Measurements from ENCODE around the gene AVL9. TPM values are rescaled to one million over a fixed set of nuclear protein-coding genes. Genes with fewer than 3 reads are reported as not detected.
A peak's percentile ranks its signal among the peaks of the same experiment; 100 is the strongest.
"Not testable (repeated sequence)": the region's sequence is repeated elsewhere in the genome, so short reads cannot be mapped to it uniquely, and the experiment has no call there.

Gene AVL9
- total and polyA plus RNA-seq, 5 experiments from 2014 or later = 10.4 to 45.3 (median 13.4) TPM

- POLR2A ChIA-PET, H3K9me3 Mint-ChIP-seq, DNase-seq, ATAC-seq, H3K27me3 Mint-ChIP-seq: not testable (repeated sequence)
- Mint-ChIP-seq H3K36me3 (peaks cover 0 to 20% (median 10%) of the 10 kb centered on the region in 3 donors), H3K4me3 (peak overlapping the region in 9 of 10 donors; percentile 12 to 58 (median 44)), H3K4me1 (peaks cover 22 to 76% (median 57%) of the 10 kb centered on the region in 4 donors), H3K27ac (peak overlapping the region in 7 of 10 donors; percentile 7 to 86 (median 46))
Measured at GRCh38 chr7:32500216-32500615, 4.9 kb downstream of the AVL9 start.

DNA sequence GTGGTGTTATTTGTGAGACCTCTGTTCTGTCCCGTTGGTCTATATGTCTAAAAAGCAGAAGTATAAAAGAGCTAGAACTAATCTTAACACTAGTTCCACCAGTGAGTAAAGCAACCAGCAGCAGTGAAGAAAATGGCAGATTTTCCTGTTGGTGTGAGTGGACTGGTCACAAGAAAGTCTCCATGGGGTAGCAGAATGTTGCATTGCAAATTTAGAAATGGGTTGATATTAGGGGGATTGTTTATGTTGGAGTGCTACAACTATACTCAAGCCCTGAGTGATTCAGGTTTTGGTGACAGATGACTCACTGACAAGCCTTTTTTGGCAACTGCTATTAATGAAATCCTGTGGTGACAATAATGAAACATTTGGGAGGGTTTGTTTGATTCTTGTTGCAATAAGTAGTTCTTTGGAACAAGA lies 5.6 kb downstream of the AVL9 start:
- H3K9me3 Mint-ChIP-seq = no peaks in the 10 kb centered on the region
- no peaks in the 10 kb centered on the region for H3K27me3 Mint-ChIP-seq
- H3K36me3 Mint-ChIP-seq = peaks cover 0 to 20% (median 10%) of the 10 kb centered on the region in 3 donors
- DNase-seq = no peak
- H3K4me3 Mint-ChIP-seq = peak overlapping the region in 9 of 10 donors; percentile 22 to 68 (median 52)
- POLR2A ChIA-PET = interaction anchor here (0.8 kb wide), 1 partner anchor 15 kb away, joined by 3 read pairs; no protein-coding TSS in a partner anchor
- ATAC-seq = no peak
- peaks cover 21 to 78% (median 57%) of the 10 kb centered on the region in 4 donors for H3K4me1 Mint-ChIP-seq
- H3K27ac Mint-ChIP-seq = peak overlapping the region in 9 of 10 donors; percentile 17 to 66 (median 57)

GRCh38 chr7:32501522-32501921 lies 6.2 kb downstream of the AVL9 start:
- no peak for DNase-seq
- Mint-ChIP-seq H3K27me3 (no peaks in the 10 kb centered on the region), H3K4me3 (peak overlapping the region in 9 of 10 donors; percentile 2 to 68 (median 48)), H3K36me3 (peaks cover 0 to 24% (median 10%) of the 10 kb centered on the region in 3 donors), H3K4me1 (peaks cover 18 to 76% (median 57%) of the 10 kb centered on the region in 4 donors), H3K9me3 (no peaks in the 10 kb centered on the region), H3K27ac (peak overlapping the region in 5 of 10 donors; percentile 17 to 66 (median 59))
- ATAC-seq = no peak
- POLR2A ChIA-PET = interaction anchor here (0.8 kb wide), 1 partner anchor 14 kb away, joined by 3 read pairs; no protein-coding TSS in a partner anchor

DNA sequence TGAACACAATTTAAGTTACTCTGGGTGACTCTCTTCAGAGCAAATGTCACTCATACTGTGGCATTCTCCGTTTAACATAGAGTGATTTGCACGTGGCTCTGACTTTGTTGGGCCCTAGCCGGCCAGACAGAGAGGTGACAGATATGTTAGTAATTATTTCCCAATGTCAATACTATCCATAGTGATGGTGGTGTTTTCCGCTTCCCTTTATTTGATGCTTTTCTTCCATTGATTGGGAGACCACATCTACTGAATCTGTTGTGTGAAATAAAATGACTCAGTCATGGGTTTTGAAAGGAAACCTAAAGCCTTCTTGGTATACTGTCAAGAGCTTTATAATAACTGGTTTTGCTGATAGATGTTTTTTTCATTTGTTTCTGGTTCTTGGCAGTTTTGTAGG lies 7.4 kb downstream of the AVL9 start:
- Mint-ChIP-seq H3K27ac (peak overlapping the region in 6 of 10 donors; percentile 2 to 68 (median 24)), H3K27me3 (no peaks in the 10 kb centered on the region), H3K9me3 (no peaks in the 10 kb centered on the region), H3K36me3 (peaks cover 0 to 27% (median 10%) of the 10 kb centered on the region in 3 donors), H3K4me1 (peaks cover 22 to 76% (median 56%) of the 10 kb centered on the region in 4 donors), H3K4me3 (peak overlapping the region in 9 of 10 donors; percentile 6 to 55 (median 43))
- ATAC-seq = no peak
- no peak for DNase-seq
- POLR2A ChIA-PET = no interaction called here

GRCh38 chr7:32506266-32507054 lies 11.2 kb downstream of the AVL9 start:
- H3K4me3 Mint-ChIP-seq = peak overlapping the region in 1 of 10 donors; percentile 39
- H3K36me3 Mint-ChIP-seq = peaks cover 0 to 19% (median 0%) of the 10 kb centered on the region in 3 donors
- H3K4me1 Mint-ChIP-seq = peaks cover 16 to 73% (median 66%) of the 10 kb centered on the region in 4 donors
- H3K27me3 Mint-ChIP-seq = no peaks in the 10 kb centered on the region
- peak overlapping the region in 3 of 10 donors; percentile 16 to 52 (median 41) for H3K27ac Mint-ChIP-seq
- DNase-seq (no peak), ATAC-seq (no peak)
- H3K9me3 Mint-ChIP-seq = no peaks in the 10 kb centered on the region
- POLR2A ChIA-PET = interaction anchor here (1.3 kb wide), 1 partner anchor 11 kb away, joined by 3 read pairs; the partner anchor contains the start of gene AVL9

- no peak for DNase-seq
- peaks cover 21 to 79% (median 70%) of the 10 kb centered on the region in 4 donors for H3K4me1 Mint-ChIP-seq
- H3K4me3 Mint-ChIP-seq = peak overlapping the region in 1 of 10 donors; percentile 20
- no peaks in the 10 kb centered on the region for H3K9me3 Mint-ChIP-seq
- H3K27me3 Mint-ChIP-seq = no peaks in the 10 kb centered on the region
- no peak for ATAC-seq
- H3K36me3 Mint-ChIP-seq = peaks cover 0 to 25% (median 0%) of the 10 kb centered on the region in 3 donors
- POLR2A ChIA-PET = interaction anchor here (1.3 kb wide), 1 partner anchor 12 kb away, joined by 3 read pairs; the partner anchor contains the start of gene AVL9
- peak overlapping the region in 1 of 10 donors; percentile 51 for H3K27ac Mint-ChIP-seq
Measured at GRCh38 chr7:32507414-32507813, 12.1 kb downstream of the AVL9 start.

- DNase-seq (no peak), ATAC-seq (no peak)
- Mint-ChIP-seq H3K4me3 (peak overlapping the region in 3 of 10 donors; percentile 5 to 61 (median 6)), H3K9me3 (no peaks in the 10 kb centered on the region), H3K27ac (peak overlapping the region in 7 of 10 donors; percentile 15 to 86 (median 72)), H3K27me3 (no peaks in the 10 kb centered on the region), H3K4me1 (peaks cover 49 to 94% (median 92%) of the 10 kb centered on the region in 4 donors), H3K36me3 (peaks cover 0 to 29% (median under 1%) of the 10 kb centered on the region in 3 donors)
- POLR2A ChIA-PET = no interaction called here
Measured at GRCh38 chr7:32511791-32512190, 16.5 kb downstream of the AVL9 start.

GRCh38 chr7:32513210-32513609 lies 17.9 kb downstream of the AVL9 start:
- H3K4me1 Mint-ChIP-seq = peaks cover 50 to 90% (median 85%) of the 10 kb centered on the region in 4 donors
- no peak for DNase-seq
- H3K9me3 Mint-ChIP-seq = peaks cover 0 to 3% (median 0%) of the 10 kb centered on the region in 9 donors
- H3K4me3 Mint-ChIP-seq = peak overlapping the region in 1 of 10 donors; percentile 28
- no peaks in the 10 kb centered on the region for H3K27me3 Mint-ChIP-seq
- ATAC-seq = no peak
- POLR2A ChIA-PET = no interaction called here
- H3K36me3 Mint-ChIP-seq = peaks cover 0 to 31% (median 7%) of the 10 kb centered on the region in 3 donors
- H3K27ac Mint-ChIP-seq = peak overlapping the region in 9 of 10 donors; percentile 49 to 91 (median 84)

- Mint-ChIP-seq H3K27me3 (no peaks in the 10 kb centered on the region), H3K36me3 (peaks cover 9 to 46% (median 25%) of the 10 kb centered on the region in 3 donors), H3K4me1 (peaks cover 53 to 72% (median 69%) of the 10 kb centered on the region in 4 donors), H3K4me3 (peak overlapping the region; percentile 23 to 89 (median 72)), H3K27ac (peak overlapping the region; percentile 74 to 96 (median 87)), H3K9me3 (peaks cover 0 to 12% (median 0%) of the 10 kb centered on the region in 9 donors)
- POLR2A ChIA-PET = interaction anchor here (0.9 to 1.0 kb wide), 2 partner anchors 15 to 26 kb away, joined by 3 read pairs; partner anchors contain the start of gene LSM5
- ATAC-seq (peak; percentile 93 to 97), DNase-seq (peak in 3 of 10 donors; percentile 16 to 48 (median 45))
Measured at GRCh38 chr7:32515890-32516550, 20.7 kb downstream of the AVL9 start.

- Mint-ChIP-seq H3K36me3 (peaks cover 9 to 47% (median 29%) of the 10 kb centered on the region in 3 donors), H3K27me3 (no peaks in the 10 kb centered on the region), H3K9me3 (peaks cover 0 to 13% (median 0%) of the 10 kb centered on the region in 9 donors), H3K4me1 (peaks cover 53 to 72% (median 68%) of the 10 kb centered on the region in 4 donors), H3K4me3 (peak overlapping the region in 1 of 10 donors; percentile 20), H3K27ac (peak overlapping the region in 9 of 10 donors; percentile 22 to 96 (median 87))
- ATAC-seq (no peak), DNase-seq (no peak)
- POLR2A ChIA-PET = interaction anchor here (1.0 kb wide), 1 partner anchor 26 kb away, joined by 3 read pairs; the partner anchor contains the start of gene LSM5
Measured at GRCh38 chr7:32516551-32517100, 21.3 kb downstream of the AVL9 start.

DNA sequence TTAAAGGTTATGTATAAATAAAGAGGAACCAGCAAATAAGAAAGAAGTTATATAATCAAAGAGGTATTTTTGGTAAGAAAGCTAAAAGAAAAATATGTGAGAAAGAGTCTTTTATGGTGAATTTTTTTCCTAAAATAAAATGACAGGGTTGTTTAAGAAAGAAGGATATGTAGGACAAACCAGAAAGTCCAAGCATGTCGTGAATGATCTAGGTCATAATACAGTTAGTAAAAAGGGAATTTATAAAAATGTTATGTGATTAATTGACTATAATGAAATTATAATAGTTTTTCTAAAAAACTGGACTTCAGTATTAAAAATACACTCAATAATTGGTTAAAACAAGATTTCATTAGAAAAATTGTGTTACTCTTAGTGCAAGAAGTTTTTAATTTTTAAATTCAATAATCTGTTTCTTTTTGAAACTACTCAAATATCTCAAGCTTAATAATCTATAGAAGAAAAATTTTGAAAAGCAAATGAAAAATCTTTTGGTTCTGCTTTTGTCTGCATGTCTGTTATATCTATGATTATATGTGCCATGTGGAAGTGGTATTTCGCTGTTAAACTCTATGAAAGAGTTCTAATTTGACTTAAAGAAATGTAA lies 23.3 kb downstream of the AVL9 start:
- DNase-seq = no peak
- ATAC-seq = no peak
- no peak overlapping the region for H3K27ac Mint-ChIP-seq
- H3K27me3 Mint-ChIP-seq = no peaks in the 10 kb centered on the region
- peaks cover 0 to 13% (median 0%) of the 10 kb centered on the region in 9 donors for H3K9me3 Mint-ChIP-seq
- POLR2A ChIA-PET = interaction anchor here (1.3 kb wide), 1 partner anchor 23 kb away, joined by 5 read pairs; the partner anchor contains the start of gene AVL9
- H3K36me3 Mint-ChIP-seq = peaks cover 9 to 46% (median 35%) of the 10 kb centered on the region in 3 donors
- H3K4me3 Mint-ChIP-seq = peak overlapping the region in 1 of 10 donors; percentile 4
- H3K4me1 Mint-ChIP-seq = peaks cover 37 to 62% (median 55%) of the 10 kb centered on the region in 4 donors
